ENCODE data around the gene MCC.

Gene MCC

DNA sequence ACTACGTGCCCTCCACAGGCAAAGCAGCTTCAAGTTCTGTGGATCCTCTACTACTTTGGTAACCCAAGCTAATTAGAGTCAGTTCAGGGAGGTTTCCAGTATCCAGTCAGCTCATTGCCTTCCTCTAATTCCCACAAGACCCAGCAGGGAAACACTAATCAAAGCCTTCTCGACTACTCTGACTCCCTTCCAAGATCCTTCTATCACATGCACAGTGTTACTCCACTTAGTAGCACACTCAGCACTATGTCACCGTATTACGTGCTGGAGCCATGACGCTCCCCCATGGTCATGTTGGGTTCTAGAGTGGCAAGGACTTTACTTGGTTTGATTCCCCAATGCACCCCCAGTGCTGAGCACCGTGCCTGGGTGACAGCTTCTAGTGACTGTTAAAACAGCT, 458.6 kb downstream of the MCC start:
- DNase-seq (ENCODE audit: low spot score), result no peak
- in situ Hi-C loops (cut with MboI; ENCODE audit: low pct_unique_long_range_greater_than_20kb, low sequenced_read_pairs, unreplicated experiment), result loop anchor here (25.0 kb wide), 1 partner anchor 483 kb away; the partner anchor contains the start of gene YTHDC2
- TF ChIP-seq CTCF (IDR thresholded peaks at IDR 0.05; ENCODE audit: extremely low read depth, insufficient read depth, missing control alignments), result no peak

DNA sequence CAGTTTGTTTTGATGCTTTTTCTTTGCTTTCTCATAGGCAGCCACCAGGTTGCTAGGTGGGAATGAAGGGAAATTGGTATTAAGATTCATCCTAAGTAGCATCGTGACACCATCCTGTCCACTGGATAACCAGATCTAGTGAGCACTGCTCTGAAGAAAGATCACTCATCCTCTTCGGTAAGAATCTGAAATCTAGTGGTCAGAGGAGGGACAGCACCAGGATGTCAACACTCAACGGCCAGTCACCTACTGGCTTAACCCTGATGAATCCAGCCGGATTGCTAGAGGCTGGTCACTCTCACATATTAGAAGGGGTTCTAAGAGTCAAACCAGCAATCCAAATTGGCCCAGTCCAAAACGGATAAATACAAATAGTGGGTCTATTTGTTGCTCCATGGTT, 460.8 kb downstream of the MCC start:
- no peak for DNase-seq (ENCODE audit: low spot score)
- in situ Hi-C loops (cut with MboI; ENCODE audit: low pct_unique_long_range_greater_than_20kb, low sequenced_read_pairs, unreplicated experiment), result loop anchor here (25.0 kb wide), 1 partner anchor 485 kb away; the partner anchor contains the start of gene YTHDC2
- no peak for TF ChIP-seq CTCF (IDR thresholded peaks at IDR 0.05; ENCODE audit: extremely low read depth, insufficient read depth, missing control alignments)

DNA sequence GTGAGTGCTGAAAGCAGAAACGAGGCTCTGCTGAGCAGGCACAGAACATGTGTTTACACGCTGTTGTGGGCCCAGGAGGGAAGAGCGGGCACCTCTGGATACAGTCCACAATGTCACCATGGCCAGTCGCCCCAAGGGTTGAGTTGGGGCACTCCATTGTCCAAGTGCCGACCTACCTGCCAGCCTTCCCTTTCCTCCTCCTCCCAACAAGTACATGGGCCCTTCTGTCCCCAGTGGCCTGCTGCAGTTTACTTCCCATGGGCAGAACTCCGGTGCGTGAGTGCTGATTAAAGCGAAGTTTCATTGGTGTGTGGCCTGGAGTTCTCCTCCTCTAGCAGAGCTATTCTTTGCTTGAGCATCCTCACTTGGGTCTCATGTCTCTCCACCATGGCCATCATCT, 461.2 kb downstream of the MCC start:
- in situ Hi-C loops (cut with MboI; ENCODE audit: low pct_unique_long_range_greater_than_20kb, low sequenced_read_pairs, unreplicated experiment), result loop anchor here (25.0 kb wide), 1 partner anchor 485 kb away; the partner anchor contains the start of gene YTHDC2
- DNase-seq (ENCODE audit: low spot score), result no peak
- TF ChIP-seq CTCF (IDR thresholded peaks at IDR 0.05; ENCODE audit: extremely low read depth, insufficient read depth, missing control alignments), result no peak

- no peak for TF ChIP-seq CTCF (IDR thresholded peaks at IDR 0.05; ENCODE audit: extremely low read depth, insufficient read depth, missing control alignments)
- no peak for DNase-seq (ENCODE audit: low spot score)
- in situ Hi-C loops (cut with MboI; ENCODE audit: low pct_unique_long_range_greater_than_20kb, low sequenced_read_pairs, unreplicated experiment), result loop anchor here (25.0 kb wide), 1 partner anchor 486 kb away; the partner anchor contains the start of gene YTHDC2
These were observed 462.0 kb downstream of the MCC start for GRCh38 chr5:113026211-113026610.

GRCh38 chr5:113025596-113025995, 462.7 kb downstream of the MCC start:
- no peak for TF ChIP-seq CTCF (IDR thresholded peaks at IDR 0.05; ENCODE audit: extremely low read depth, insufficient read depth, missing control alignments)

GRCh38 chr5:113024076-113024697, 464.1 kb downstream of the MCC start:
- TF ChIP-seq CTCF (IDR thresholded peaks at IDR 0.05; ENCODE audit: extremely low read depth, insufficient read depth, missing control alignments), result no peak
- no peak for DNase-seq (ENCODE audit: low spot score)
- in situ Hi-C loops (cut with MboI; ENCODE audit: low pct_unique_long_range_greater_than_20kb, low sequenced_read_pairs, unreplicated experiment), result no loop called here

More at GRCh38 chr5:113025596-113025995, 462.7 kb downstream of the MCC start:
- in situ Hi-C loops (cut with MboI; ENCODE audit: low pct_unique_long_range_greater_than_20kb, low sequenced_read_pairs, unreplicated experiment), result loop anchor here (25.0 kb wide), 1 partner anchor 487 kb away; the partner anchor contains the start of gene YTHDC2
- no peak for DNase-seq (ENCODE audit: low spot score)
